HepG2 (cell line): ENCODE data around the gene WSB2. TPM values are rescaled to one million over a fixed set of nuclear protein-coding genes. Genes with fewer than 3 reads are reported as not detected.

ENCODE experiments used
- CEBPG ChIP-seq: IDR thresholded peaks from 2 replicates; pipeline ENCODE4 v1.6.1; 2016
- FOXA1 ChIP-seq, 2 experiments: fragments of 450-650 bp in 1 of 2; sonication (generic) in 1 of 2; formaldehyde crosslinking in 1 of 2; IDR thresholded peaks; 2 replicates each; pipeline versions ENCODE4 v1.4.0 to v1.6.1; 2016 to 2020; ENCODE audit warnings: missing genetic modification reagents in 1 of 2
- HNRNPLL ChIP-seq: fragments of 200-400 bp; formaldehyde crosslinking; IDR thresholded peaks from 2 replicates; pipeline ENCODE4 v1.6.1; 2017; ENCODE audit warnings: mild to moderate bottlenecking, low read depth, low read length; ENCODE audit not compliant: poor library complexity, severe bottlenecking
- PATZ1 ChIP-seq: sonication (generic); formaldehyde crosslinking; IDR thresholded peaks from 2 replicates; pipeline ENCODE4 v1.4.0; 2020; ENCODE audit warnings: missing genetic modification reagents
- SP140L ChIP-seq: sonication (generic); formaldehyde crosslinking; IDR thresholded peaks from 2 replicates; pipeline ENCODE4 v1.4.0; 2020; ENCODE audit warnings: missing genetic modification reagents, borderline replicate concordance
- SYNCRIP ChIP-seq: fragments of 200-400 bp; formaldehyde crosslinking; IDR thresholded peaks from 2 replicates; pipeline ENCODE4 v1.6.1; 2018; ENCODE audit warnings: mild to moderate bottlenecking, low read depth, low read length; ENCODE audit not compliant: insufficient read depth
- ZBTB33 ChIP-seq: sonication (generic); formaldehyde crosslinking; IDR thresholded peaks from 2 replicates; pipeline ENCODE4 v1.4.0; 2020; ENCODE audit warnings: missing genetic modification reagents
- ZFP1 ChIP-seq: IDR thresholded peaks from 2 replicates; pipeline ENCODE4 v1.6.1; 2016
- ZNF567 ChIP-seq: sonication (generic); formaldehyde crosslinking; IDR thresholded peaks from 2 replicates; pipeline ENCODE4 v1.8.1; 2023; ENCODE audit warnings: mild to moderate bottlenecking, missing genetic modification reagents, borderline replicate concordance
- ZNF616 ChIP-seq: sonication (generic); formaldehyde crosslinking; IDR thresholded peaks from 2 replicates; pipeline ENCODE4 v1.5.0; 2020; ENCODE audit warnings: low read depth, mild to moderate bottlenecking, missing genetic modification reagents
- polyA plus RNA-seq, 8 experiments: library from polyadenylated mRNA; depleted of rRNA in 3 of 8; stranded (reverse) in 7 of 8; unstranded in 1 of 8; fragments of >200 nt; fragmentation: Illumina TruSeq in 4 of 8; extraction: Trizol in 4 of 8; gene quantifications; 2 replicates each; pipeline versions ENCODE4 v1.2.1 to v1.2.3, GENCODE V29; 2011 to 2016; ENCODE audit warnings: low read depth in 4 of 8, missing spikeins in 1 of 8, mixed read lengths in 1 of 8; ENCODE audit not compliant: insufficient read depth in 1 of 8
- total RNA-seq, 5 experiments: library from RNA; depleted of rRNA; stranded (reverse); fragments of >200 nt; fragmentation: Illumina TruSeq; extraction: Trizol; gene quantifications; 2 replicates each; pipeline ENCODE4 v1.2.3, GENCODE V29; 2016; ENCODE audit warnings: low read depth in 1 of 5
- TF ChIP-seq, protein P1 (sequence below): sonication (generic); formaldehyde crosslinking; IDR thresholded peaks from 2 replicates; pipeline ENCODE4 v1.4.0; 2020; ENCODE audit warnings: missing genetic modification reagents
- TF ChIP-seq, protein P2 (sequence below): sonication (generic); formaldehyde crosslinking; IDR thresholded peaks from 2 replicates; pipeline ENCODE4 v1.5.1; 2020; ENCODE audit warnings: missing genetic modification reagents, mild to moderate bottlenecking, borderline replicate concordance
- TF ChIP-seq, protein P3 (sequence below): sonication (generic); formaldehyde crosslinking; IDR thresholded peaks from 2 replicates; pipeline ENCODE4 v1.9.0; 2021; ENCODE audit warnings: missing genetic modification reagents, borderline replicate concordance
- TF ChIP-seq, protein P4 (sequence below): sonication (generic); formaldehyde crosslinking; IDR thresholded peaks from 2 replicates; pipeline ENCODE4 v1.8.1; 2023; ENCODE audit warnings: mild to moderate bottlenecking, inconsistent platforms, moderate library complexity, missing genetic modification reagents, borderline replicate concordance
- TF ChIP-seq, protein P5 (sequence below): sonication (generic); formaldehyde crosslinking; conservative IDR thresholded peaks from 2 replicates; pipeline ENCODE4 v1.4.0; 2020; ENCODE audit warnings: missing genetic modification reagents

The WSB2 gene
- total and polyA plus RNA-seq, 2 of the 13 experiments (the other 11 are each of a cell fraction or from before 2014, with no cell fraction given) = 31.0 to 82.8 TPM

DNA sequence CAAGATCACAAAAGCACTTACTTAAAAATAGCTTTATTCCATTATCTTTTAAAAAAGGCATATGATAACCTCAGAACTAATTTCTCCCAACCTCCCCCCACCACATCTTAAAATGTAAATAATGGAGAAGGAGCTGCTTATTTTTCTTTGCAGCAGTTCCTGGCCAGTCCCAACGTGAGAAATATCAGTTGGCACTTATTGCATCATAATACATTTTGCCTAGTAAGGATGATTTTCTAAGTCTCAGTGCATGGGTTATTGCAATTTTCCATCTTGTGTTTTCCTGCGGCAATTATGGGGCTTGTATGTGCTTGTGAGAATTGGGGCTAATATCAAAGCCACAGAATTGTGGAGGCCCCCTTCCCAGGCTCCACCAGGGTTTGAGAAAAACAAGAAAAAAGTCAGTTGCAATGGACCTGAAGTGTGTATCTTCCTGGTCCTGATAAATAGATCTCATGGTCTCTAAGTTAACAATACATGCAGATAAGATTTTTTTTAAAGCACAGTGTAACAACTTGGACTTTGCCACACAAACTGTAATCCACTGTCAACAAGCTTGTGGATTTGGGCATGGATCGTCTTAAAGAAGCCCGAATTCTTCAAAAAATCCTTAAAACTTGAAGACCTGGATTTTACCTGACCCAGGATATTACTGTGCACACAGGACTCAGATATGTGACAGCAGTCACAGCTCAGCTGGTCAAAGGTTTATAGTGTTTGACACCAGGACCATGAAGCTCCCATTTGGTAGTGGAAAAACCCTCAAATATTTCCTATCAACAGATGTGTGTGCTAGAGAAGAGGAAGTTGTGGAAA, 2.8 kb upstream of the WSB2 start (continued):
- TF ChIP-seq, protein P1, sequence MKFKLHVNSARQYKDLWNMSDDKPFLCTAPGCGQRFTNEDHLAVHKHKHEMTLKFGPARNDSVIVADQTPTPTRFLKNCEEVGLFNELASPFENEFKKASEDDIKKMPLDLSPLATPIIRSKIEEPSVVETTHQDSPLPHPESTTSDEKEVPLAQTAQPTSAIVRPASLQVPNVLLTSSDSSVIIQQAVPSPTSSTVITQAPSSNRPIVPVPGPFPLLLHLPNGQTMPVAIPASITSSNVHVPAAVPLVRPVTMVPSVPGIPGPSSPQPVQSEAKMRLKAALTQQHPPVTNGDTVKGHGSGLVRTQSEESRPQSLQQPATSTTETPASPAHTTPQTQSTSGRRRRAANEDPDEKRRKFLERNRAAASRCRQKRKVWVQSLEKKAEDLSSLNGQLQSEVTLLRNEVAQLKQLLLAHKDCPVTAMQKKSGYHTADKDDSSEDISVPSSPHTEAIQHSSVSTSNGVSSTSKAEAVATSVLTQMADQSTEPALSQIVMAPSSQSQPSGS (CRISPR knock-in tag) = no peak
- TF ChIP-seq ZBTB33 (CRISPR knock-in tag) (no peak), SP140L (CRISPR knock-in tag) (no peak), PATZ1 (CRISPR knock-in tag) (no peak), CEBPG (CRISPR knock-in tag) (peak; percentile 81), SYNCRIP (no peak), ZNF616 (CRISPR knock-in tag) (no peak), ZFP1 (CRISPR knock-in tag) (no peak), HNRNPLL (no peak), ZNF567 (CRISPR knock-in tag) (no peak), FOXA1 (IDR thresholded peaks at IDR 0.05) (no peak), FOXA1 (CRISPR knock-in tag; IDR thresholded peaks at IDR 0.05) (peak; percentile 68)
- TF ChIP-seq, protein P2, sequence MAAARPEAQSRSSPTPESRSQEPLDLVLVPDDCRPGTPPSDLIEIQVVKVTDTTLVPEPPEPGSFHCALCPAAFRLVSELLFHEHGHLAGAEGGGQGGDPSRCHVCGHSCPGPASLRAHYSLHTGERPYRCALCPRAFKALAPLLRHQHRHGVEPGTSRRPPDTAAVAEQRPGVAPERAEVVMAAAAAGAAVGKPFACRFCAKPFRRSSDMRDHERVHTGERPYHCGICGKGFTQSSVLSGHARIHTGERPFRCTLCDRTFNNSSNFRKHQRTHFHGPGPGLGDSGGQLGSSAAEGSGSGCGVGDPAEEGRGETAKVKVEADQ (CRISPR knock-in tag) = no peak
- TF ChIP-seq, protein P3, sequence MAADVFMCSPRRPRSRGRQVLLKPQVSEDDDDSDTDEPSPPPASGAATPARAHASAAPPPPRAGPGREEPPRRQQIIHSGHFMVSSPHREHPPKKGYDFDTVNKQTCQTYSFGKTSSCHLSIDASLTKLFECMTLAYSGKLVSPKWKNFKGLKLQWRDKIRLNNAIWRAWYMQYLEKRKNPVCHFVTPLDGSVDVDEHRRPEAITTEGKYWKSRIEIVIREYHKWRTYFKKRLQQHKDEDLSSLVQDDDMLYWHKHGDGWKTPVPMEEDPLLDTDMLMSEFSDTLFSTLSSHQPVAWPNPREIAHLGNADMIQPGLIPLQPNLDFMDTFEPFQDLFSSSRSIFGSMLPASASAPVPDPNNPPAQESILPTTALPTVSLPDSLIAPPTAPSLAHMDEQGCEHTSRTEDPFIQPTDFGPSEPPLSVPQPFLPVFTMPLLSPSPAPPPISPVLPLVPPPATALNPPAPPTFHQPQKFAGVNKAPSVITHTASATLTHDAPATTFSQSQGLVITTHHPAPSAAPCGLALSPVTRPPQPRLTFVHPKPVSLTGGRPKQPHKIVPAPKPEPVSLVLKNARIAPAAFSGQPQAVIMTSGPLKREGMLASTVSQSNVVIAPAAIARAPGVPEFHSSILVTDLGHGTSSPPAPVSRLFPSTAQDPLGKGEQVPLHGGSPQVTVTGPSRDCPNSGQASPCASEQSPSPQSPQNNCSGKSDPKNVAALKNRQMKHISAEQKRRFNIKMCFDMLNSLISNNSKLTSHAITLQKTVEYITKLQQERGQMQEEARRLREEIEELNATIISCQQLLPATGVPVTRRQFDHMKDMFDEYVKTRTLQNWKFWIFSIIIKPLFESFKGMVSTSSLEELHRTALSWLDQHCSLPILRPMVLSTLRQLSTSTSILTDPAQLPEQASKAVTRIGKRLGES (CRISPR knock-in tag) = no peak
- TF ChIP-seq, protein P4, sequence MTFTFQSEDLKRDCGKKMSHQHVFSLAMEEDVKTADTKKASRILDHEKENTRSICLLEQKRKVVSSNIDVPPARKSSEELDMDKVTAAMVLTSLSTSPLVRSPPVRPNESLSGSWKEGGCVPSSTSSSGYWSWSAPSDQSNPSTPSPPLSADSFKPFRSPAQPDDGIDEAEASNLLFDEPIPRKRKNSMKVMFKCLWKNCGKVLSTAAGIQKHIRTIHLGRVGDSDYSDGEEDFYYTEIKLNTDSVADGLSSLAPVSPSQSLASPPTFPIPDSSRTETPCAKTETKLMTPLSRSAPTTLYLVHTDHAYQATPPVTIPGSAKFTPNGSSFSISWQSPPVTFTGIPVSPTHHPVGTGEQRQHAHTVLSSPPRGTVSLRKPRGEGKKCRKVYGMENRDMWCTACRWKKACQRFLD (CRISPR knock-in tag) = no peak
- TF ChIP-seq, protein P5, sequence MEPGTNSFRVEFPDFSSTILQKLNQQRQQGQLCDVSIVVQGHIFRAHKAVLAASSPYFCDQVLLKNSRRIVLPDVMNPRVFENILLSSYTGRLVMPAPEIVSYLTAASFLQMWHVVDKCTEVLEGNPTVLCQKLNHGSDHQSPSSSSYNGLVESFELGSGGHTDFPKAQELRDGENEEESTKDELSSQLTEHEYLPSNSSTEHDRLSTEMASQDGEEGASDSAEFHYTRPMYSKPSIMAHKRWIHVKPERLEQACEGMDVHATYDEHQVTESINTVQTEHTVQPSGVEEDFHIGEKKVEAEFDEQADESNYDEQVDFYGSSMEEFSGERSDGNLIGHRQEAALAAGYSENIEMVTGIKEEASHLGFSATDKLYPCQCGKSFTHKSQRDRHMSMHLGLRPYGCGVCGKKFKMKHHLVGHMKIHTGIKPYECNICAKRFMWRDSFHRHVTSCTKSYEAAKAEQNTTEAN (CRISPR knock-in tag) = 0 out of 2 replicates have a peak, but pooled peaks have one; percentile 38
